BJ (cell line): ENCODE measurements around the gene PCDH15. TPM values are rescaled to one million over a fixed set of nuclear protein-coding genes. Genes with fewer than 3 reads are reported as not detected.

ENCODE experiments used
- CTCF ChIA-PET: fragments of 350-600 bp; formaldehyde crosslinking; extraction: SDS; loops from one replicate; lab custom pipeline; 2021; ENCODE audit warnings: antibody characterized with exemption, inconsistent platforms; lab: Yijun Ruan, JAX
- POLR2A ChIA-PET: fragments of 300-600 bp; sonication (Branson Sonifier 250); formaldehyde crosslinking; extraction: SDS; loops from one replicate; lab custom pipeline; 2021; ENCODE audit warnings: antibody characterized with exemption; lab: Charles Lee
- DNase-seq: peaks from one replicate; pipeline ENCODE4 v3.0.0-alpha.2; 2011; ENCODE audit warnings: low read depth
- H3K27me3 ChIP-seq: 2 replicates; pipeline ENCODE4 v1.6.0; 2011; ENCODE audit warnings: low read length; ENCODE audit not compliant: control insufficient read depth, insufficient read depth
- H3K36me3 ChIP-seq: 2 replicates; pipeline ENCODE4 v1.5.1; 2011; ENCODE audit warnings: low read length; ENCODE audit not compliant: control insufficient read depth, insufficient read depth
- H3K4me3 ChIP-seq: 2 replicates; pipeline ENCODE4 v1.5.1; 2011; ENCODE audit warnings: low read depth, mild to moderate bottlenecking, control low read depth, low read length
- polyA plus RNA-seq: library from polyadenylated mRNA; depleted of rRNA; stranded (reverse); fragments of >200 nt; gene quantifications from 2 replicates; pipeline ENCODE4 v1.2.3, GENCODE V29; 2011
- TF ChIP-seq, protein P1 (sequence below): IDR thresholded peaks from 2 replicates; pipeline ENCODE4 v1.5.1; 2011; ENCODE audit warnings: low read depth, mild to moderate bottlenecking, control low read depth, inconsistent platforms, low read length, moderate library complexity; ENCODE audit not compliant: insufficient read depth

PCDH15 gene
- polyA plus RNA-seq, 1 experiment, result not detected

DNA sequence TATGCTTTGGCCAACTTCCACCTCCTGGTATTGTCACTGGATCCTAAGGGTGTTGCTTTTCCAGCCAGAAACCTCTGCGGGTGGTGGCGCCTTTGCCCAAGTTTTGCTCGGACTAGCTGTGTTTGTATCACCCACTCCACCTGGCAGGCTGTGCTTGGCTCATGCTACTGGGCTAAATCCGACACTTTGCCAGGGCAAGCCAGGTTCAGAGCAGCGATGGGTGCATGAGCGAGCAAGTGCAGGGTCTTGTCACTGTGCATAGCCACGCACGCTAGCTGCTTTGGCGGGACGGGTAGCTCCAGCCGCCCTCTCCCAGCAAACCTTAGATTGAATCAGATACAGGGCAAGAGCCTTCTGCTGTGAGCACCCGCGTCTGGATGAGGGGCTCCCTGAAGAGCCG is 737.5 kb downstream of the PCDH15 start:
- DNase-seq, result no peak
- no peak overlapping the region for H3K4me3 ChIP-seq
- TF ChIP-seq, protein P1, sequence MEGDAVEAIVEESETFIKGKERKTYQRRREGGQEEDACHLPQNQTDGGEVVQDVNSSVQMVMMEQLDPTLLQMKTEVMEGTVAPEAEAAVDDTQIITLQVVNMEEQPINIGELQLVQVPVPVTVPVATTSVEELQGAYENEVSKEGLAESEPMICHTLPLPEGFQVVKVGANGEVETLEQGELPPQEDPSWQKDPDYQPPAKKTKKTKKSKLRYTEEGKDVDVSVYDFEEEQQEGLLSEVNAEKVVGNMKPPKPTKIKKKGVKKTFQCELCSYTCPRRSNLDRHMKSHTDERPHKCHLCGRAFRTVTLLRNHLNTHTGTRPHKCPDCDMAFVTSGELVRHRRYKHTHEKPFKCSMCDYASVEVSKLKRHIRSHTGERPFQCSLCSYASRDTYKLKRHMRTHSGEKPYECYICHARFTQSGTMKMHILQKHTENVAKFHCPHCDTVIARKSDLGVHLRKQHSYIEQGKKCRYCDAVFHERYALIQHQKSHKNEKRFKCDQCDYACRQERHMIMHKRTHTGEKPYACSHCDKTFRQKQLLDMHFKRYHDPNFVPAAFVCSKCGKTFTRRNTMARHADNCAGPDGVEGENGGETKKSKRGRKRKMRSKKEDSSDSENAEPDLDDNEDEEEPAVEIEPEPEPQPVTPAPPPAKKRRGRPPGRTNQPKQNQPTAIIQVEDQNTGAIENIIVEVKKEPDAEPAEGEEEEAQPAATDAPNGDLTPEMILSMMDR, result no peak
- ChIA-PET CTCF (no interaction called here), POLR2A (no interaction called here)
- no peaks in the 10 kb centered on the region for H3K27me3 ChIP-seq
- no peaks in the 10 kb centered on the region for H3K36me3 ChIP-seq

DNA sequence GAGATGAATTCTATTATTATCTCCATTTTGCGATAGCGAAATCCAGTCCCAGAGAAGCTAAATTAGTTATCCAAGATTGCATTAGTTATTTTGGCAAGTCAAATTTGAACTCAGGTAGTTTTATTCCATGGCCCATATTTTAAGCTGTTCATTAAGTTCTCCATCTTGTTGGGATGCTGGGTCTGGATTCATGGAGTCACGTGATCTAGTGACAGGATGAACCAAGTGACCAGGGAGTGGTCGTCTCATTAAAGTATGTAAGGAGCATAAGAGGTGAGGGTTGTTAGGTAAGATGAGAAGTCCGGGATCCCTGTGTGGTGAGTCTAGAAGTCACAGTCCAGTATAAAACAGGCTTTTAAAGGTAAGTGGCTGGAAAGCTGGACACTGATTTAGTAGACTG is 740.5 kb downstream of the PCDH15 start:
- Histone ChIP-seq H3K27me3 (no peaks in the 10 kb centered on the region), H3K36me3 (no peaks in the 10 kb centered on the region), H3K4me3 (no peak overlapping the region)
- POLR2A ChIA-PET, result no interaction called here
- TF ChIP-seq, protein P1, result no peak
- no peak for DNase-seq
- CTCF ChIA-PET, result interaction anchor here (1.1 kb wide), 1 partner anchor 98 kb away, joined by 4 read pairs; no protein-coding TSS in a partner anchor

DNA sequence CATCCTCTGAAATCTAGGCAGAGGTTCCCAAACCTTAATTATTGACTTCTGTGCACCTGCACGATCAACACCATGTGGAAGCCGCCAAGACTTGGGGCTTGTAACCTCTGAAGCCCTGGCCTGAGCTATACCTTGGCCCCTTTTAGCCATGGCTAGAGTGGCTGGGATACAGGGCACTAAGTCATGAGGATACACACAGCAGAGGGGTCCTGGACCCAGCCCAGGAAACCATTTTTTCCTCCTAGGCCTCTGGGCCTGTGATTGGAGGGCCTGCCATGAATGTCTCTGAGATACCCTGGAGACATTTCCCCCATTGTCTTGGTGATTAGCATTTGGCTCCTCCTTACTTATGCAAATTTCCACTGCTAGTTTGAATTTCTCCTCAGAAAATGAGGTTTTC is 743.7 kb downstream of the PCDH15 start:
- CTCF ChIA-PET, result no interaction called here
- TF ChIP-seq, protein P1, result no peak
- DNase-seq, result no peak

DNA sequence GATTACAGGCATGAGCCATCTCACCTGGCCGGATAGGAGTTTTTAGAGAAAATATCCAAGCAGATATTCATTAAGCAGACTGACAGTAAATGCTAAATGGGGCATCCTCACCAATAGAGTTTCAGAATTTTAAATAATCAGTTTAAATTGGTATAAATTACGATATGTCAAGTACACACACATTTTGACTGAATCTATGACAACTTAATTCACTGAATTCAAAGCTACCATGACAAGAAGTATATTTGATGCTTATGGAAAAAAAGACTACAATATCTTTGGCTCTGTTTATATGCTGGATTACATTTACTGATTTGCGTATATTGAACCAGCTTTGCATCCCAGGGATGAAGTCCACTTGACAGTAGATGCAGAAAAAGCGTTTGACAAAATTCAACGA is 774.7 kb downstream of the PCDH15 start:
- ChIA-PET CTCF (no interaction called here), POLR2A (no interaction called here)
- H3K36me3 ChIP-seq, result no peaks in the 10 kb centered on the region
- TF ChIP-seq, protein P1, result no peak
- DNase-seq, result no peak
- no peak overlapping the region for H3K4me3 ChIP-seq
- H3K27me3 ChIP-seq, result no peaks in the 10 kb centered on the region

More for the DNA sequence above, 743.7 kb downstream of the PCDH15 start:
- POLR2A ChIA-PET, result no interaction called here
- Histone ChIP-seq H3K4me3 (no peak overlapping the region), H3K27me3 (no peaks in the 10 kb centered on the region), H3K36me3 (no peaks in the 10 kb centered on the region)

DNA sequence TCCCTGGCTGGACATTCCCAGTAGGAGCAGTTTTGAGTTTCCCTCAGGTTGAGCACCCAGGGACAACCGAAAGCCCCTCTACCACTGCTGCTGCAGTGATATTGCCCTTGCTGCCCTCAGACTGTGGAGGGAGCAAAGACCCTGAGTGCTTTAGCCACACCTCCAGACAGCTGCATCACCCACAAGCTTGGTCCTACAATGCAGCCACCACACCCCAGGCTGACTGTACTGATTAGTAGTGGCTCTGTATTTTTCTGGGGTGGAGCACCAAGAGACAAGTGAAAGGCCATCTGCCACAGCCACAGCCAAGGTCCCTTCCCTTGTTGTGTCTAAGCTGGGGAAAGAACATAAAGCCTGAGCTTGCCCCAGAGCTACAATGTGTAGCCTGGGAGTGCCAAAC is 789.9 kb downstream of the PCDH15 start:
- Histone ChIP-seq H3K36me3 (no peaks in the 10 kb centered on the region), H3K4me3 (no peak overlapping the region), H3K27me3 (no peaks in the 10 kb centered on the region)
- ChIA-PET CTCF (no interaction called here), POLR2A (no interaction called here)
- TF ChIP-seq, protein P1, result no peak
- no peak for DNase-seq
